ELF-1 (cell line): ENCODE measurements around the gene GALNT2.

Source experiments
- DNase-seq: peaks from one replicate; pipeline ENCODE4 v3.0.0-alpha.2; 2016; ENCODE audit warnings: low read depth, low spot score

GALNT2 gene

DNA sequence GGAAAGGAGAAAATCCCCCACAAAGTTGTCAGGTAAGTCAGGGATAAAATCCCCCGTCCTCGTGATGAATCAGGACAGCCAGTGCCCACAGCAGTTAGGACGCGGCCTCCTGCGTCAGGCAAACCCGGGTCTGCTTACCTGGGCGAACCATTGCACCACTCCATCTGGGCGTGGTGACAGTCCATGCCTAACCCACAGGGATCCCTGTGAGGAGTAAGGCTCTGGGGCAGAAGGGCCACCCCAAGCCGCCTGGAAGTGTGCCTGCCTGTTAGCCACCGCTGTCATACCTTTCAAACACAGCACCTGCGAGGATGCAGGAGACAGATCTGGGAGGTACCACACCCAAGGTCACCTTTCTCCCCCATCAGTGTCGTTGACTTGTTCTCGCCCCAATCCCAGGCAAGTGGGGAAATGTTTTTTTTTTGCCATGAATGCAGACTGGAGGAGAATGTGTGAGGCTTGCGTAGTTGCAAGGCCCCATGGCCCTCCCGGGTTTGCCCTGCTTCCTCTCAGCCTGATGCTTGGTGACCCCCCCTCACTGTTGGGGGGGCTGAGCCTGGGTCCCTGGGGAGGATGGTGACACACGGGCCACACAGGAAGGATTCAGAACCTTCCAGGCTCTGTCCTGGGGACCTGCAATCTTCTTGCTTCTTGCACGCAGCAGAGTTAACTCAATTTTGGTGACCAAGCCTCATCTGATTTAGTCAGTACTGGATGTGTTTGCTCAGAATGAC lies 252.1 kb downstream of the GALNT2 start:
- no peak for DNase-seq

- no peak for DNase-seq
Observed at GRCh38 chr1:230320804-230321203, 253.8 kb downstream of the GALNT2 start.

DNA sequence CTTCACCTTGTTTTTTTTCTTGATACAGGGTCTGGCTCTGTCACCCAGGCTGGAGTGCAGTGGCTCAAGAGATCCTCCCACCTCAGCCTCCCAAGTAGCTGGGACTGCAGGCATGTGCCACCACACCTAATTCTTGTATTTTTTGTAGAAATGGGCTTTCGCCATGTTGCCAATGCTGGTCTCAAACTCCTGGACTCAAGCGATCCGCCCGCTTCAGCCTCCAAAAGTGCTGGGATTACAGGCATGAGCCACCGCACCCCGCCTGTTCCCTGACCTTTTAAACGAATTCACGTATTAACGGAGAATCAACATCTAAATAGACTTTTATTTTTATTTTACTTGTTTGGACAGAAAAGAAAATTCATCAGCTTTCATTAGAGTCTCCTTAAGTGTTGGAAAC lies 254.3 kb downstream of the GALNT2 start:
- no peak for DNase-seq

GRCh38 chr1:230321741-230322420 lies 254.8 kb downstream of the GALNT2 start:
- no peak for DNase-seq

DNA sequence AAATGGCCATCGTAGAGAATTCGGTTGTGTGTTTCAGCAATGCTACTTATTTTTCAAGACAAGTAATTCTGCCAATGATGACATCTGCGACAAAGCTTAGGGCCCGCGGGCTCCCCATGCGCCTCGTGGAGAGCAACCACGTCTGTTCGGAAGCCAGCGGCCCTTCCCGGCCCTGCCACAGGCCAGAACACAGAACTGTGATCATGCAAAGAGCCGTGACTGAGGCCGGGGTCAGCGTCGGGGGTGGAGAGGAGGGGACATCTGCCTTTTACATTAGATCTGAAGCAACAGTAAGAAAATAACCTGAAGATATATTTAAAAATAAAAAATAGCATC lies 255.4 kb downstream of the GALNT2 start:
- DNase-seq = no peak

DNA sequence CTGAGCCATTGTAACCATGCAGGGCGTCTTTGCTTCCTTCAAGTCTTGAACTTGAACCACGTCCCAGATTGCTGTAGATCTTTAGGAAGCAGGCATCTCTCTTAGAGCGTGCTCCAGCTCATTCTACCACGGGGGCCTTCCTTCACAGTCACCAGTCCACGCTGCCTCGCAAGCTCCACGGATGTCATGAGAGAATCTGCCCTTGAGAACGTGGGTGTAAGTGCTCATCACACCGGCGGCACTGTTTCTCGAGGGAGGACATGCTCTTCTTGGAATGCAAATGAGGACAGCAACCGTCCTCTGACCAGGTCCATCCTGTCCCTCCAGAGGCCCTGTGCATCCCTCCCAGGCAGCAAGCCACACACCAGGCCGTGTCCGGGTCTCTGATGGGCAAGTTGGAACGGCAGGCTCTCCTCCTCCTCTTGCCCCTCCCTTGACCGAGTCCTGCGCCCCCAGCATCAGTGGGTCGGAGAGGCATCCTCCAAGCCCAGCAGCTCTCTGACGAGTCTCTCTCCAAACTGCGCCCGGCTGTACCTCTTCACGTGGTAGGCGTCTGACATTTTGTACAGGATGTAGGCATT lies 256.0 kb downstream of the GALNT2 start:
- DNase-seq = no peak

GRCh38 chr1:230323686-230324085 lies 256.6 kb downstream of the GALNT2 start:
- no peak for DNase-seq

GRCh38 chr1:230326971-230327891 lies 260.2 kb downstream of the GALNT2 start:
- DNase-seq = peak; percentile 19

DNA sequence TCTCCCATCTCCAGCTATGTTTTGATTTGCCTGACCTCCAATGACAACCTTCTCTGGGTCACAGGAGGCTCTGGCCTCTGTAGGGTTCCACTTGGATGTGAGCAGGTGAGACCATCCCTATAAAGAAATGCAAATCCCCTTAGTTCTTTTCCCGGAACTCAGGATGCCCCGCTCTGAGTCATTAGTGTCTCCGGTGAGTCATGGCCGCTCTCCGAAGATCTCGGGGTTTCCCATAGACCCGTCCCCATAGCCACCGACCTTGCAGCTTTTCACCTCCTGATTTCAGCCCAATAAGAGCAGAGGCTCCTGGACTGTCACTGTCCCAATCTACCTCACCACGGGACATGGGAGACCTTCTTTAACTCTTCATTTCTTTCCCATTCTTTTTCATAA lies 260.9 kb downstream of the GALNT2 start:
- DNase-seq = peak; percentile 27

- DNase-seq = no peak
Observed at GRCh38 chr1:230328342-230329015, 261.4 kb downstream of the GALNT2 start.

DNA sequence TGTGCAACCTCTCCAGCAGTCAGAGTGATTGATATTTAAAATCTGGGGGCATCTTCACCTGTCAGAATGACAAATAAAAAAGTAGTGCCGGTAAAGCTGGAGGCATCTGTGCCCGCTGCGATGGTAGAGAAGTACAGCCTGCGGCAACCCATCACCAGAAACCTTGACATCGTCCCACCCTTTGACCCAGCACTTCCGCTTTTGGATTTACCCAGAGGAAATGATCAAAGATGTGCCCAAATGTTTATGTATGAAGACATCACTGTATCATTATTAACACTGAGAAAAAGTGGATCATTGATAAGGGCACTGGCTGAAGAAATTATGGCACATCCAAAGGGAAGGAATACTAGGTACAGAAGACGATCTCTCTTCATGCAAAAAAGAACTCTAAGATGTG lies 263.1 kb downstream of the GALNT2 start:
- no peak for DNase-seq
